HepG2 (cell line): Measurements from ENCODE around the gene RRBP1. TPM values are rescaled to one million over a fixed set of nuclear protein-coding genes. Genes with fewer than 3 reads are reported as not detected.

Experiments
- ATAC-seq: fragments of 200-7000 bp; cut with Tn5 transposase; 3 replicates; pipeline ENCODE4 v1.9.1; 2020; ENCODE audit warnings: mild to moderate bottlenecking, moderate library complexity
- BruUV-seq: library from RNA; stranded (reverse); fragments of 400-500 nt; replicated peaks from 2 replicates; lab custom pipeline; 2021; lab: Mats Ljungman, UMichigan
- CTCF ChIA-PET: fragments of 300-600 bp; formaldehyde crosslinking; extraction: SDS; loops from one replicate; lab custom pipeline; 2021; ENCODE audit warnings: low total read pairs, inconsistent platforms, low intra/inter-chr PET ratio; lab: Yijun Ruan, JAX
- POLR2A ChIA-PET: fragments of 350-600 bp; sonication (Branson Sonifier 250); formaldehyde crosslinking; loops from one replicate; lab custom pipeline; 2020; ENCODE audit warnings: antibody characterized with exemption, inconsistent platforms; lab: Yijun Ruan, JAX
- DNase-seq: peaks from one replicate; pipeline ENCODE4 v3.0.0-alpha.2; 2015; ENCODE audit warnings: low spot score
- FAIRE-seq: peaks from 3 replicates; lab custom pipeline; 2011; peaks lifted over from hg19 to GRCh38; lab: Jason Lieb, UNC
- H2AFZ ChIP-seq: one replicate; pipeline ENCODE4 v1.6.1; 2011; ENCODE audit warnings: low read length, inconsistent platforms
- H3K27ac ChIP-seq: fragments of 300-600 bp; 3 replicates; pipeline ENCODE4 v1.8.0; 2011; ENCODE audit warnings: mixed run types, mild to moderate bottlenecking, mixed read lengths, low read length, inconsistent platforms; ENCODE audit not compliant: insufficient read depth; ENCODE audit errors: extremely low read length
- H3K27me3 ChIP-seq, 2 experiments: fragments of 200-600 bp in 1 of 2; 2 replicates in 1 of 2; 3 replicates in 1 of 2; pipeline versions ENCODE4 v1.6.0 to v1.8.0; 2011; ENCODE audit warnings: low read length in 2 of 2, mild to moderate bottlenecking in 2 of 2, moderate library complexity in 2 of 2, inconsistent platforms in 1 of 2; ENCODE audit not compliant: insufficient read depth in 2 of 2, control insufficient read depth in 1 of 2
- H3K36me3 ChIP-seq, 2 experiments: fragments of 200-600 bp in 1 of 2; replicated peaks in 1 of 2; 2 replicates in 1 of 2; 3 replicates in 1 of 2; pipeline versions ENCODE4 v1.5.1 to v1.8.0; 2011; ENCODE audit warnings: low read length in 2 of 2, inconsistent platforms in 1 of 2; ENCODE audit not compliant: insufficient read depth in 2 of 2, control insufficient read depth in 1 of 2
- H3K4me1 ChIP-seq: 2 replicates; pipeline ENCODE4 v1.5.1; 2012; ENCODE audit warnings: low read length, inconsistent platforms; ENCODE audit not compliant: insufficient read depth
- H3K4me2 ChIP-seq: 2 replicates; pipeline ENCODE4 v1.6.0; 2011; ENCODE audit warnings: low read depth, low read length, inconsistent platforms
- H3K4me3 ChIP-seq, 3 experiments: fragments of 200-600 bp in 1 of 3; sonication (generic), shearing (Covaris generic) in 1 of 3; replicated peaks in 1 of 3; 2 replicates each; pipeline ENCODE4 v1.5.1; 2011 to 2016; ENCODE audit warnings: low read length in 3 of 3, inconsistent platforms in 2 of 3, low read depth in 2 of 3, mild to moderate bottlenecking in 2 of 3, control low read depth in 1 of 3, mixed read lengths in 1 of 3; ENCODE audit not compliant: insufficient read depth in 1 of 3
- H3K79me2 ChIP-seq: one replicate; pipeline ENCODE4 v1.6.1; 2011; ENCODE audit warnings: low read length, inconsistent platforms; ENCODE audit not compliant: insufficient read depth
- H3K9ac ChIP-seq: 2 replicates; pipeline ENCODE4 v1.6.0; 2011; ENCODE audit warnings: mild to moderate bottlenecking, low read depth, low read length, inconsistent platforms; ENCODE audit not compliant: insufficient read depth
- H3K9me3 ChIP-seq: 2 replicates; pipeline ENCODE4 v1.5.1; 2012; ENCODE audit warnings: mild to moderate bottlenecking, low read length
- H4K20me1 ChIP-seq: 2 replicates; pipeline ENCODE4 v1.6.0; 2011; ENCODE audit warnings: inconsistent platforms, mild to moderate bottlenecking, low read length, moderate library complexity; ENCODE audit not compliant: insufficient read depth
- AKAP8 ChIP-seq: sonication (generic); formaldehyde crosslinking; IDR thresholded peaks from 2 replicates; pipeline ENCODE4 v1.5.1; 2020; ENCODE audit warnings: mild to moderate bottlenecking, missing genetic modification reagents
- ARID2 ChIP-seq: sonication (generic); formaldehyde crosslinking; IDR thresholded peaks from 2 replicates; pipeline ENCODE4 v1.8.1; 2022; ENCODE audit warnings: mild to moderate bottlenecking, missing genetic modification reagents, borderline replicate concordance
- ARNTL ChIP-seq: sonication (generic); formaldehyde crosslinking; IDR thresholded peaks from 2 replicates; pipeline ENCODE4 v1.4.0; 2020; ENCODE audit warnings: mild to moderate bottlenecking, missing genetic modification reagents
- ATF6 ChIP-seq: sonication (generic); formaldehyde crosslinking; conservative IDR thresholded peaks from 2 replicates; pipeline ENCODE4 v1.4.0; 2020; ENCODE audit warnings: missing genetic modification reagents
- FOXC1 ChIP-seq: sonication (generic); formaldehyde crosslinking; IDR thresholded peaks from 2 replicates; pipeline ENCODE4 v1.8.0; 2022; ENCODE audit warnings: mild to moderate bottlenecking, missing genetic modification reagents, borderline replicate concordance
- NAIF1 ChIP-seq: sonication (generic); formaldehyde crosslinking; IDR thresholded peaks from 2 replicates; pipeline ENCODE4 v1.5.0; 2020; ENCODE audit warnings: mild to moderate bottlenecking, missing genetic modification reagents, borderline replicate concordance
- SNAPC2 ChIP-seq: sonication (generic); formaldehyde crosslinking; IDR thresholded peaks from 2 replicates; pipeline ENCODE4 v1.8.1; 2022; ENCODE audit warnings: mild to moderate bottlenecking, missing genetic modification reagents
- SOX5 ChIP-seq: IDR thresholded peaks from 2 replicates; pipeline ENCODE4 v1.6.1; 2016; ENCODE audit warnings: borderline replicate concordance
- TCF12 ChIP-seq, 2 experiments: fragments of 450-650 bp in 1 of 2; sonication (generic) in 1 of 2; formaldehyde crosslinking in 1 of 2; IDR thresholded peaks; 2 replicates each; pipeline versions ENCODE4 v1.6.1 to v1.8.0; 2017 to 2022; ENCODE audit warnings: antibody characterized with exemption in 1 of 2, mild to moderate bottlenecking in 1 of 2, missing genetic modification reagents in 1 of 2, moderate library complexity in 1 of 2
- YY1 ChIP-seq: IDR thresholded peaks from 2 replicates; pipeline ENCODE4 v1.6.1; 2011; ENCODE audit warnings: low read length, low read depth, moderate library complexity, mild to moderate bottlenecking; ENCODE audit not compliant: insufficient read depth, insufficient replicate concordance
- ZBTB2 ChIP-seq: sonication (generic); formaldehyde crosslinking; IDR thresholded peaks from 2 replicates; pipeline ENCODE4 v1.8.0; 2022; ENCODE audit warnings: low read depth, missing genetic modification reagents
- ZGPAT ChIP-seq: IDR thresholded peaks from 2 replicates; pipeline ENCODE4 v1.6.1; 2016; ENCODE audit warnings: mild to moderate bottlenecking
- ZNF12 ChIP-seq: sonication (generic); formaldehyde crosslinking; IDR thresholded peaks from 2 replicates; pipeline ENCODE4 v1.5.0; 2020; ENCODE audit warnings: missing genetic modification reagents
- ZNF556 ChIP-seq: sonication (generic); formaldehyde crosslinking; IDR thresholded peaks from 2 replicates; pipeline ENCODE4 v1.4.0; 2020; ENCODE audit warnings: mild to moderate bottlenecking, missing genetic modification reagents, borderline replicate concordance
- ZNF563 ChIP-seq: sonication (generic); formaldehyde crosslinking; IDR thresholded peaks from 2 replicates; pipeline ENCODE4 v1.8.0; 2022; ENCODE audit warnings: mild to moderate bottlenecking, moderate library complexity, missing genetic modification reagents
- ZNF576 ChIP-seq: sonication (generic); formaldehyde crosslinking; IDR thresholded peaks from 2 replicates; pipeline ENCODE4 v1.4.0; 2020; ENCODE audit warnings: mild to moderate bottlenecking, missing genetic modification reagents
- ZNF678 ChIP-seq: sonication (generic); formaldehyde crosslinking; IDR thresholded peaks from 2 replicates; pipeline ENCODE4 v1.4.0; 2020; ENCODE audit warnings: mild to moderate bottlenecking, missing genetic modification reagents
- WGBS: methylation state at CpG from one replicate; pipeline ENCODE4 v1.1.6; 2017; ENCODE audit warnings: low lambda C conversion rate; 5-methylcytosine and 5-hydroxymethylcytosine counted together
- in situ Hi-C: cut with HindIII; loops from 2 replicates; pipeline ENCODE4 v1.10.0; 2017; ENCODE audit warnings: low pct_unique_long_range_greater_than_20kb; ENCODE audit not compliant: extremely low pct_ligation_motif_present
- intact Hi-C: fragments of 100-400 bp; cut with micrococcal nuclease; formaldehyde crosslinking; loops from one replicate; pipeline ENCODE4 v1.10.0; 2022; ENCODE audit not compliant: unreplicated experiment
- polyA plus RNA-seq, 8 experiments: library from polyadenylated mRNA; depleted of rRNA in 3 of 8; stranded (reverse) in 7 of 8; unstranded in 1 of 8; fragments of >200 nt; fragmentation: Illumina TruSeq in 4 of 8; extraction: Trizol in 4 of 8; gene quantifications; 2 replicates each; pipeline versions ENCODE4 v1.2.1 to v1.2.3, GENCODE V29; 2011 to 2016; ENCODE audit warnings: low read depth in 4 of 8, missing spikeins in 1 of 8, mixed read lengths in 1 of 8; ENCODE audit not compliant: insufficient read depth in 1 of 8
- total RNA-seq, 5 experiments: library from RNA; depleted of rRNA; stranded (reverse); fragments of >200 nt; fragmentation: Illumina TruSeq; extraction: Trizol; gene quantifications; 2 replicates each; pipeline ENCODE4 v1.2.3, GENCODE V29; 2016; ENCODE audit warnings: low read depth in 1 of 5

Gene RRBP1
- total and polyA plus RNA-seq, 2 of the 13 experiments (the other 11 are each of a cell fraction or from before 2014, with no cell fraction given), result 150 to 222 TPM

- H3K4me2 ChIP-seq, result peak overlapping the region; percentile 96
- intact Hi-C loops, result loop anchor here (1.0 to 2.0 kb wide), 2 partner anchors 33 to 34 kb away; no protein-coding TSS in a partner anchor
- peak; percentile 61 for DNase-seq
- H3K27me3 ChIP-seq, result no peaks in the 10 kb centered on the region; a peak in 1 of 5 replicates
- H4K20me1 ChIP-seq, result peaks cover 8% of the 10 kb centered on the region; the same call in 1 of the 2 replicates
- ATAC-seq, result peak; percentile 76
- TSS peak; percentile 49 for BruUV-seq
- peak overlapping the region; percentile 61 for H3K27ac ChIP-seq
- CTCF ChIA-PET, result interaction anchor here (2.9 kb wide), 1 partner anchor 34 kb away, joined by 13 read pairs; no protein-coding TSS in a partner anchor
- peak overlapping the region; percentile 42 for H2AFZ ChIP-seq
- H3K36me3 ChIP-seq, result no peaks in the 10 kb centered on the region
- 1% methylated on average over 30 of the region's 43 CpGs for WGBS
- in situ Hi-C loops, result no loop called here
- FAIRE-seq, result no peak
- POLR2A ChIA-PET, result interaction anchor here (0.5 to 2.9 kb wide), 28 partner anchors 9 to 937 kb away, joined by 3 to 33 read pairs (median 4); partner anchors contain the start of genes BFSP1, KAT14, MGME1 and PET117
- H3K79me2 ChIP-seq, result peaks cover 46% of the 10 kb centered on the region
- H3K9me3 ChIP-seq, result no peaks in the 10 kb centered on the region
- H3K4me1 ChIP-seq, result peaks cover 40% of the 10 kb centered on the region
- H3K4me3 ChIP-seq, result peak overlapping the region; percentile 86 to 100 (median 94)
- peak overlapping the region; percentile 91 for H3K9ac ChIP-seq
- peak; percentile 18; the same call in 1 of the 2 replicates for TF ChIP-seq ZNF576 (CRISPR knock-in tag)
- TF ChIP-seq ZGPAT (CRISPR knock-in tag), result peak; percentile 75
- TF ChIP-seq ATF6 (CRISPR knock-in tag), result peak; percentile 12; the same call in 1 of the 2 replicates
- TF ChIP-seq NAIF1 (CRISPR knock-in tag), result 0 out of 2 replicates have a peak, but pooled peaks have one; percentile 23
- TF ChIP-seq SOX5 (CRISPR knock-in tag), result no peak
- TF ChIP-seq ZBTB2, result no peak
- TF ChIP-seq FOXC1, result no peak
- TF ChIP-seq ZNF563 (CRISPR knock-in tag), result 0 out of 2 replicates have a peak, but pooled peaks have one; percentile 24
- TF ChIP-seq ZNF678, result no peak
- TF ChIP-seq TCF12 (IDR thresholded peaks at IDR 0.05), result no peak
- peak; percentile 84 for TF ChIP-seq TCF12 (CRISPR knock-in tag; IDR thresholded peaks at IDR 0.05)
- TF ChIP-seq ZNF12 (CRISPR knock-in tag), result no peak; the same call in 1 of the 2 replicates
- no peak for TF ChIP-seq ZNF556 (CRISPR knock-in tag)
- 0 out of 2 replicates have a peak, but pooled peaks have one; percentile 51 for TF ChIP-seq ARID2 (CRISPR knock-in tag)
- no peak for TF ChIP-seq YY1
- TF ChIP-seq SNAPC2 (CRISPR knock-in tag), result 0 out of 2 replicates have a peak, but pooled peaks have one; percentile 28
- TF ChIP-seq AKAP8 (CRISPR knock-in tag), result no peak; the same call in 1 of the 2 replicates
- 0 out of 2 replicates have a peak, but pooled peaks have one; percentile 7 for TF ChIP-seq ARNTL (CRISPR knock-in tag)
Observed at GRCh38 chr20:17570347-17571152, 111.5 kb downstream of the RRBP1 start.
